HG03521 (cell line): ENCODE measurements around the gene MGAT4C.
"Not testable (repeated sequence)": the region's sequence is repeated elsewhere in the genome, so short reads cannot be mapped to it uniquely, and the experiment has no call there.

Experiments used
- ATAC-seq: cut with Tn5 transposase; IDR thresholded peaks from one replicate; pipeline ENCODE4 v1.9.1; 2021; ENCODE audit warnings: mild to moderate bottlenecking, moderate library complexity; ENCODE audit not compliant: unreplicated experiment

The MGAT4C gene

GRCh38 chr12:86138770-86139169 lies 117.4 kb downstream of the MGAT4C start:
- ATAC-seq, result no peak

GRCh38 chr12:86137936-86138335 lies 118.3 kb downstream of the MGAT4C start:
- ATAC-seq, result no peak

GRCh38 chr12:86134561-86134960 lies 121.6 kb downstream of the MGAT4C start:
- ATAC-seq, result no peak

DNA sequence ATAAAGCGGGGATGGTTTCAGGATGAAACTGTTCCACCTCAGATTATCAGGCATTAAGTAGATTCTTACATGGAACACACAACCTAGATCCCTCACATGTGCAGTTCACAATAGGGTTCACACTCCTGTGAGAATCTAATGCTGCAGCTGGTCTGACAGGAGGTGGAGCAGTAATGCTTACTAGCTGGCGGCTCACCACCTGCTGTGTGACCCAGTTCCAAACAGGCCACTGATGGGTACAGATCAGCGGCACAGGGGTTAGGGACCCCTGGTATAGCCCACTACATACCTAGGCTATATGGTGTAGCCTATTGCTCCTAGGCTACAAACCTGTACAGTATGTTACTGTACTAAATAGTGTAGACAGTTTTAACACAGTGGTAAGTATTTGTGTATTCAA lies 129.3 kb downstream of the MGAT4C start:
- not testable (repeated sequence) for ATAC-seq

DNA sequence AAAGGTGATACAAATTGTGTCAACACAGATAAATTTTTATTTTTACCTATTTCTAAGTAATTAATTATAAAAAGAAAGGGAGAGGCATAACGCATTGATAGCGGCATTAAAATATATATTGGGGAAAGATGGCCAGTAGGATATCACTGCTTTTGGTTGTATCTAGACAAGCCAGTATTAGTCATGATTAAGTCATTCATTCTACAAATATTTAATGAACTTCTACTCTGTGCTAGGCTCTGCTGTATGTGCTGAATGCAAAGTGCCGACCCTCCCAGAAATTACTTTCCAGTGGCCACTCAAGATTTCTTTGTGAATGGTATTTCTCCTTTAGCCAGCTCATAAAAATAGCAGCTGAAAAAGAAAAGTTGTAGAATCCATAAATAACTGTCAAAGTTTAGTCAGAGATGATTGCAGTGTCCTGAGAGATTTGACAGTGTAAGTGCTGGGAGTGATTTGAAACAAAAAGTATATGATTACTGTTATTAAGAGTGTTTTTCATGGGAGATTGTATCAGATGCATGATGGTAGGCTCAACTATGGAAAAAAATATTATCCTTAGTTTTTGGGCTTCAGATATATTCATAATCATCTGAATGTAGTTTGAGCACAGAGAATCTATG lies 133.2 kb downstream of the MGAT4C start:
- no peak for ATAC-seq

GRCh38 chr12:86118161-86118560 lies 138.0 kb downstream of the MGAT4C start:
- no peak for ATAC-seq

DNA sequence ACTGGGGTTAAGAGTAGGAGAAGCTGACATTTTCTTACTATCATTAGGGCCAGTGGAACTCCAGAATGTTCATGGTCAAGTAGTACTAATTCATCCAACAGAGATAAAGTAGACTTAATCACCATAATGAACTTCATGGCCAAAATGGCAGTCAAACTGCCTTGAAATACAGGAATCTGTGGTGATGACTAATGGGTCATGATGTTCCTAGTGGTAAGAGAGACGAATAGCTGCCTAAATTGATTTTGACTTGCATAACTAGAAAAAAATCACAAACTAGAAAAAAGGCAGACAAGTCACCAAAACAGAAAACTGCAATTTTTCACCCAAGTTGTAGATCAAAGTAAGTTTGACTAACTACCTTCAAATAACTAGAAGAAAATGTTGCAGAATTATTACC lies 138.5 kb downstream of the MGAT4C start:
- ATAC-seq, result no peak

- no peak for ATAC-seq
These were observed 152.1 kb downstream of the MGAT4C start for GRCh38 chr12:86104087-86104486.

DNA sequence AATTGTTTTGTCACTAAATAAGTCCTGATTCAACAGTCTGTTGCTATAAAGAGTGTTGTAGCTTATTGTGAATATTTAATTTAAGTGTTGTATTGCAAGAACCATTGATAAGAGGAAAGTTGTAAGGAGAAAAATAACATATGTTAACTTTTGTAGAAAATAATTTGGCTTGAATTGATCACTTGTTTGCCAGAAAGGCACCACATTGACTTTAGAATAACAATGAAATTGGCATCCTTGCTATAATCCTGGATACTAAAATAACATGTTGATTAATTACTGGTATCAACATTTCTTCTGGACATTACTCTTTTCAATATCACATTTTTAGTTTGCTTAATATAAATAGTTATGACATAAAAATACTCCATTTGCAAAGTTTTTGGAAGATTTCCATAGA lies 159.0 kb downstream of the MGAT4C start:
- ATAC-seq, result no peak

- no peak for ATAC-seq
These were observed 164.5 kb downstream of the MGAT4C start for GRCh38 chr12:86091681-86092080.

- ATAC-seq, result no peak
These were observed 174.3 kb downstream of the MGAT4C start for GRCh38 chr12:86081843-86082242.

DNA sequence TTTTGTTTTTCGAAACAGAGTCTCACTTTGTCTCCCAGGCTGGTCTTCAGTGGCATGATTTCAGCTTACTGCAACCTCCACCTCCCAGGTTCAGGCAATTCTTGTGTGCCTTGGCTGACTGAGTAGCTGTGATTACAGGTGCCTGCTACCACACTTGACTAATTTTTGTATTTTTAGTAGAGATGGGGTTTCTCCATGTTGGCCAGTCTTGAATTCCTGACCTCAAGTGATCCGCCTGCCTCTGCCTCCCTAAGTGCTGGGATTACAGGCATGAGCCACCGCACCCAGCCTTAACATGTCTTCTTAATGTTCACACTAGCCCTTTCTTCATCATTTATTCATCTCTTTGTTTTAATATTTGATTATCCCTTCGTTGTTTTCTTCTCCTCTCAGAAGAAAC lies 197.1 kb downstream of the MGAT4C start:
- not testable (repeated sequence) for ATAC-seq

DNA sequence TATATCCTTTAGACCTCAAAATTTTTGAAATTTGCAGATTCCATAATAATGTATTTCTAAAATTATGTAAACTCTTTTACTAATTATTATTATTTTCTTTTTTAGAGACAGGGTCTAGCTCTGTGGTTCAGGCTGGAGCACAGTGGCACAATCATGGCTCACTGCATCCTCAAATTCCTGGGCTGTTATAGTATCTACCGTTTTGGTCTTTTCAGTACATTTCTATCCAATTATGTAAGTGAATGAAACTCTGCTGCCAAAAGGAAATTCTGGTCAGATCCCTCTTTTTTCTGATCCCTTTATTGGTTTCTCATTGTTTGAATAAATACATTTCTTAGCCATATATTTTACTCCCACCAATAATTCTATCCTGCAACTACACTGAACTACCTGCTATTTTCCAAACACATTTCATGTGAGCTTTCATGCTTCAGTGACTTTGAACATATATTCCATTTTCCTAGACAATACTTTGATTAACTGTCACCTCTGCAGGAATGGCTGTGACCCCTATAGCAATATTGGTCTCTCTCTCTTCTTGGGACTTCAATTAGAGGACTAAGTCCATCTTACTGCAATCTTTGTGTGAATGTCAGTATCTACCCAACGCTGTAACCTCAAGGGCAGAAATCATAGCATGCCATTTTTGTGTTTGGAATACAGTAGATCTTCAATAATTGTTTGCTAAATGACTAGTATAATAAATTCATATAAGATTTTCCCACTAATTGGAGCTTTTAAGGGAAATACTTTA lies 198.9 kb downstream of the MGAT4C start:
- no peak for ATAC-seq

DNA sequence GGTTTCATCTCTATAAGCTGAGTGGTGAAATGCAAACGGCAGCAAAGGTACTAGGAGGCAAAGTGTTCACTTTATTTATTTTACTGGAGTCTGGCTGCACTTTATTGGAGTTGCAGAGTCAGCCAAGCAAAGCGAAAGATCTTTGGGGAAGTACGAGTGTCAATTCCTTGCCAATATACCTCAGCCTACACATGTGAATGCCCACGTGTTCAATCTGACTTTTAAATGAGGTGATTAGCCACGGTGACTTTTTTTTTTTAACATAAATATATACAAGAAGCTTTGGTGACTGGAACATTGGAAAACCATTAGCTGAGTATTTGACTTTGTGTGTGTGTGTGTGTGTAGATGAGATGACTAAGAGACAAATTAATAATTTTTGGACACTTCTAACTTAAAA lies 203.3 kb downstream of the MGAT4C start:
- ATAC-seq, result no peak

DNA sequence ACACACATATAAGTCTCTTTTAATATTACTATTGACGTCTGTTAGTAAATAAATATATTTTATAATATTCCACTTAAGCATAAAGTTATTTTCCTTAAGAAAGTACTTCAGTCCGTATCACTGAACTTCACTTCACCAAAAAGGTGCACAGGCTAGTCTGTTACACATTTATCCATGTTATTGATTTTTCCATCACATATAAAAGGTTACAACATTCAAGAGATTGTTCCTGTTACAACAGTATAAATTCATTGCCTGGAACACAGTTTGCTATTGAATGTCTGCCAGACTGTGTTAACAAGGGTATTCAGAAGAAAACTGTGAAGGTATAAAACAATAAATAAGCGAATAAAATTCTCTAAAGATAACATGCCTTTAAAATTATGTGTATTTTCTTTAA lies 206.2 kb downstream of the MGAT4C start:
- ATAC-seq, result no peak

GRCh38 chr12:86044396-86044795 lies 211.8 kb downstream of the MGAT4C start:
- no peak for ATAC-seq

- no peak for ATAC-seq
These were observed 214.1 kb downstream of the MGAT4C start for GRCh38 chr12:86042062-86042461.

DNA sequence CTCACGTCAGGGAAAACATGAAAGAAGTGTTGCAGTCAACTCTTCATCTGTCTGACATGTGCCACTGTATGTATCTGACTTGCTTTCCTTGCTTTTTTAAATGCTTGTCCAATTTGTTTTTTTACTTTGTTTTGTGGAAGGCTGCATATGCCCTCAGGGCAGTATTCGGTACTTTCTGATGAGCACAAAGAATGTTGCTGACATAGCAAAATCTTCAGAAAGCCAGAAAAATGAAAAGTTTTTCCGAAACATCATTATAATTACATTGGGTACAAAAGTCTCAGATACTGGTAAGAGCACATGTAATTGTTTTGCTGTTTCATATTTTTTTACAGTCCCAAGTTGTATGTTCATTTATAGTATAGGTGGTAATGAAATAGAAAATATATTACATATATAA lies 237.8 kb downstream of the MGAT4C start:
- ATAC-seq, result no peak

GRCh38 chr12:86015026-86015425 lies 241.2 kb downstream of the MGAT4C start:
- ATAC-seq, result no peak

GRCh38 chr12:86006727-86007126 lies 249.5 kb downstream of the MGAT4C start:
- no peak for ATAC-seq

- ATAC-seq, result no peak
These were observed 258.1 kb downstream of the MGAT4C start for GRCh38 chr12:85998074-85998473.

DNA sequence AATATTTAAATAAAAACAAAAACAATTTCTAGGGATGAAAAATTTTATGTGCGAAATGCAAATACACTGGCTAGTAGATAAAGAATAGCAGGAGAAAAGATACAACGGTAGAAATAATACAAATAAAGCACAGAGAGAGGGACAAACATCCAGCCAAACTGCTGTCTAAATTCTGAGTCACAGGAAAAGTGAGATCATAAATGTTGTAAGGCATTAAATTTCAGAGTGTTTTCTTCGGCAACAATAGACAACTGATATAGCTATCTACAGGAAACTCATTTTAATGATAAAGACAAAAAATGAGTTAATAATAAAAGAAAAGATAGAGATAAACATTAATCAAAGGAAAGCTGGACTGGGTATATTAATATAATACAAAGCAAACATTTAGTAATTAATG lies 259.9 kb downstream of the MGAT4C start:
- ATAC-seq, result no peak

- no peak for ATAC-seq
These were observed 262.4 kb downstream of the MGAT4C start for GRCh38 chr12:85993746-85994145.
